ENCODE data around the gene IVNS1ABP.

- no peak for TF ChIP-seq POLR2AphosphoS5 (IDR thresholded peaks at IDR 0.05)
- TF ChIP-seq CTCF (IDR thresholded peaks at IDR 0.05), result no peak
- TF ChIP-seq POLR2A (IDR thresholded peaks at IDR 0.05), result no peak
These were observed 8.4 kb upstream of the IVNS1ABP start for GRCh38 chr1:185325413-185325812.
